HCEC 1CT (cell line): Measurements from ENCODE around the gene DNAJB7.
"Not testable (repeated sequence)": the region's sequence is repeated elsewhere in the genome, so short reads cannot be mapped to it uniquely, and the experiment has no call there.

Experiments used
- DNase-seq: peaks from one replicate; pipeline ENCODE4 v3.0.0-alpha.2; 2017

The DNAJB7 gene

DNA sequence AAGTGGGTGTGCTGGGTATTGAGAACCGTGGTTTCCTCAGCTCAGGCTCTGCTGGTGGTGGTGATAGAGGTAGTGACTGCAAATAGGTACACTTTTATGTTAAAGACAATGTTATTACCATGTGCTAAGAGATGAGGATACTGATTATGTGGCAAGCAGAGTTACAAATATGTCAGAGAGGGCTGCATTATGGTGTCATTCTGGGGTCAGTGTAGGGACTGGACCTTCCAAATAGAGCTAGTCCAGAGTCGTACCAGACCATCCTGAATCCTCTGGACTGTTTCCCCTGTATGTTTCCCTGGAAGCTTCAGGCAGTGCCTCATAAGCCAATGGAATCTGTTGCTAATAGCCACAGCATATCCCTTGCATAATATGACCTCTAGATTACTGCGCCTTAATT lies at the start of gene DNAJB7:
TSS of gene DNAJB7 (minus strand) at position 101 of the 400 bp plus-strand sequence. CDS start 119 bp downstream, outside the sequence.
- DNase-seq: no peak

- DNase-seq: no peak
These were observed 47.0 kb upstream of the DNAJB7 start for GRCh38 chr22:40908895-40909294.

GRCh38 chr22:40904101-40904500 lies 42.2 kb upstream of the DNAJB7 start:
- DNase-seq: no peak

- DNase-seq: peak; percentile 63
These were observed 37.0 kb upstream of the DNAJB7 start for GRCh38 chr22:40898850-40899357.

GRCh38 chr22:40894417-40894816 lies 32.5 kb upstream of the DNAJB7 start:
- DNase-seq: no peak

- DNase-seq: peak; percentile 61
These were observed 29.0 kb upstream of the DNAJB7 start for GRCh38 chr22:40890881-40891280.

DNA sequence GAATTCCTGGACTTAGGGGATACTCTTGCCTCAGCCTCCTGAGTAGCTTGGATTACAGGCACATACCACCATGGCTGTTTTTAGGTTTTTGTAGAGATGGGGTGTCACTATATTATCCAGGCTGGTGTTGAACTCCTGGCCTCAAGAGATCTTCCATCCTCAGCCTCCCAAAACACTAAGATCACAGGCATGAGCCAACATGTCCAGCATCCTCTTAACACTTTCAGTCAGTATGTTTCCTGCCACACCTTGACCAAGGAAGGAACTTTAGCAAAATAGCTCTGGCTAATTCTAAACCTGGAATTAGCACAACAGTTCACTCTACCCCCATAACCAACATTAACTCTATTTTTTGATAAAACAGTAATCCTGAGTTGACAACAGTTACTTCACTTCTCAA lies 27.2 kb upstream of the DNAJB7 start:
- no peak for DNase-seq

- no peak for DNase-seq
These were observed 17.0 kb upstream of the DNAJB7 start for GRCh38 chr22:40878922-40879321.

DNA sequence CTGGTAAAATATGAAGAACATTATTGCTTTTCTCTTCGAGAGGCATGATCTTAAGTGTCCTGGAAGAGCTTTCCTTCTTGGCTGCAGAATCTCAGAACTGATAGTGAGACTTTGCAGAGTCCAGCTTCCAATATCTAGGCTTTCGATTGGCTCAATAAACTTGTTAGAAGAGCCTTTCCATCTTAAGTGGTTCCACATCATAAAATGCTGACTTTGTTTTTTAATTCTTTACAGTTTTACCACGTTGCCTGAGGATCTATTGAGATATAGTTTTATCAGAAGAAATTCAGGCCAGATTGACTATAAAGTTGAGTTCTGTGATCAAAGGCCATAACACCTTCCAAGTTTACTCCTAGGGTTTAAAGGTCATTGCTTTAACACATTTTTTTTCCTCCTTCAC lies 15.6 kb upstream of the DNAJB7 start:
- no peak for DNase-seq

DNA sequence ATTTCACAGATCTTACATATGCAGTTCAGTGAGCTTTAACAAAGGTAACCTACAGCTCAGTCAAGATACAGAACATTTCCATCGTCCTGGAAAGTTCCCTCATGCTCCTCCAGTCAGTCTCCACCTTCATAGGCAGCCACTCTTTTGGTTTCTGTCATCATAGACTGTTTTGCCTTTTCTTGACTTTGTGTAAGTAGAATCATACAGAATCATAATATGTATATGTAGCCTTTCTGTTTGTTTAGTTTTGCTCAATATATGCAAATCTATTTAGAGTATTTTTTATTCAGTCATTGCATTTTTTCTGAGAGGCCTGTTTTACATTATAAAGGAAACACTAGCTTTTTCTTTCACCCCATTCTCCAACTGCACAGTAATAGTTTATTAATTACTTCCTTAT lies 15.0 kb upstream of the DNAJB7 start:
- no peak for DNase-seq

DNA sequence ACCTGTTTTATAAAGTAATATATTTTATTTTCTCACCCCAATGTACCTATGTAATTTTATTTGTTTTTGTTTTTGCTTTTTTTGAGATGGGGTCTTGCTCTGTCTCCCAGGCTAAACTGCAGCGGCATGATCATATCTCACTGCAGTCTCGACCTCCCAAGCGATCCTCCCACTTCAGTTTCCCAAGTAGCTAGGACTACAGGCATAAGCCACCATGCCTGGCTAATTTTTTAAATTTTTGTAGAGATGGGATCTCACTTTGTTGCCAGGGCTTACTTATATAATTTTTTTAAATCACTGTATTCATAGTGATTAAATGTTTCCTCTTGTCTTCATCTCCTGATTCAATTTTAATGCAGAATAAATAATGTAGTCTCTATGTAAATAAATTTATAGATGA lies 13.2 kb upstream of the DNAJB7 start:
- DNase-seq: no peak

- no peak for DNase-seq
These were observed 12.1 kb upstream of the DNAJB7 start for GRCh38 chr22:40874016-40874415.

DNA sequence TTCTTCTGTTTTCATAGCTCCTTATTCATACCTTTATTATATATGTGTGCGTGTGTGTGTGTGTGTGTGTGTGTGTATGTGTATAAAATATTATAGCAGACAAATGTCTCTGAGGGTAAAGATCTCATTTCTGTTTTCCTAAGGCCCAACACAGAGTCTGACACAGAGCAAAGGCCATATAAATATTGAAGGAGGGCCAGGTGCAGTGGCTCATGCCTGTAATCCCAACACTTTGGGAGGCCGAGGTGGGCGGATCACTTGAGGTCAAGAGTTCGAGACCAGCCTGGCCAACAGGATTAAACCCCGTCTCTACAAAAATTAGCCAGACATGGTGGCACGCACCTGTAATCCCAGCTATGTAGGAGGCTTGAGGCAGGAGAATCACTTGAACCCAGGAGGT lies 6.5 kb upstream of the DNAJB7 start:
- not testable (repeated sequence) for DNase-seq

DNA sequence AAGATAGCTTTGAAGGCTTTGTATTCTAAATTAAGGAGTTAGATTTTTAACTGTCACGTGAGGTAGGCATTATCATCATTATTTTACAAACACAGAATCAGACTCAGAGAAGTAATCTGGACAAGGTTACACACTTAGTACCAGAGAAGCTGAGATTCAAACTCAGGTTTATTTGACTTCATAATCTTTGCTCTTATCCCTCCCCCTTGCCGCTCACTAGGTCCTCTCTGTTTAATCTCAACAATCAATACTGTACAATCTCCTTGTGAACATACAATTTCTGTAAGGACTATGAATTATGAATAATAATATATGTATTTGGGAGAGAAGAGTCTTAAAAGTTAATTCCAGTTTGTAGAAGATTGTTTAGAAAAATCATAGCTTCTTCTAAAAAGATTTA lies 5.2 kb upstream of the DNAJB7 start:
- no peak for DNase-seq

DNA sequence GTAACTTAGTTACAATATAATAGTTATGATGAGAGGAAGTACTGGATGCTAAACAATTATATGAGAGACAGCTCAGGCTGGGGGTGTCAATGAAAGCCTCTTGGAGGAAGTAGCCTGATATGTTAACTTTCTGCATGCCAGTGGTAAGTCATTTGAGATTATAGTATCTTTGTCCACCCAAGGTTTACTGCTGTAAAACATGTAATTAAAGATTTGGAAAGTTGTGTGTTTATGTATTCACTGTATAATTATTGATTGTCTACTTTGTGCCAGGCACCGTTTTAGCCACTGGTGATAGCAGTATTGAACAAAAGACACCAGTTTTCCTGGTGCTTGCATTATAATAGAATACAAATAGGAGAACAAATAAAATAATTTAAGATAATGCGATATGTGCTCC lies 624 bp upstream of the DNAJB7 start:
- DNase-seq: no peak

- no peak for DNase-seq
These were observed 4.5 kb downstream of the DNAJB7 start for GRCh38 chr22:40857309-40857855.

GRCh38 chr22:40856513-40857308 lies 5.2 kb downstream of the DNAJB7 start, which contains the start of the genes ST13 and XPNPEP3:
TSS of gene ST13 (minus strand) at chr22:40856639. CDS start at chr22:40856540, 99 bp downstream.
TSS of gene XPNPEP3 (plus strand) at chr22:40857148. CDS start at chr22:40857182, 34 bp downstream.
- peak; percentile 93 for DNase-seq

- peak; percentile 19 for DNase-seq
These were observed 5.9 kb downstream of the DNAJB7 start for GRCh38 chr22:40855979-40856512.

DNA sequence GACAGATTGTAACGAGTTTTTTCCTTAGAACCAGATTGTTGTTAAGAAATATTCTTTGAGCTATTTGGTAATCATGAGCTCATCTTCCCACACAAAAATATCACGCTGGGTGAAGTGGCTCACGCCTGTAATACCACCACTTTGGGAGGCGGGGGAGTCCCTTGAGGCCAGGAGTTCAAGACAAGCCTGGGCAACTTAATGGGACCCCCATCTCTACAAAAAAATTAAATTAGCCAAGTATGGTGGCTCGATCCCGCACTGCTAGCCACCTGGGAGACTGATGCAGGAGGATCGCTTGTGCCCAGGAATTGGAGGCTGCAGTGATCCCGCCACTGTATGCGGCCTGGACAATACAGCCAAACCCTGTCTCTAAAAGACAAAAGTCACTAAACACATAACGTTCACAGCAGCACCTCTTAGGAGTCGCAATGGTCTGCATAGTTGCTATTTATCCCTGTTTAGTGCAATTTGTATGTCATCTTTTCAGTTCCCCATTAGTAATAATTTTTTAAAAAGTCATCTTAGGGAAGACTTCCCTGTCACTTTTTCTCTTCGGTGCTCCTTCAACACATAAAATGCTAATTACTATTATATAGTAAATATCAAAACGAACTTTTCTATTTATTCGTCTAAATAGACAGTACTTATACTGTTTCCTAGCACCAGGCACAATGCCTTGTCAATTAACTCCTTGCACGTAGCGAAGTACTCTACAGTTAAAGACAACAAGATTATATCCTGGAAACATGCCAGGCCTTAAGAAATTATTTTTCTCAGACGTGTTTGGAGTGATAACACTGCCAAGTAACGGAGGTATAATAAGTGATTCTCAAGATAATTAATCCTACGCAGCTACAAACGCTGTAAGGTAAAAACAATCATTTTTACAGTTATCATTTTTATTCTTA lies 6.6 kb downstream of the DNAJB7 start:
- DNase-seq: peak; percentile 16

DNA sequence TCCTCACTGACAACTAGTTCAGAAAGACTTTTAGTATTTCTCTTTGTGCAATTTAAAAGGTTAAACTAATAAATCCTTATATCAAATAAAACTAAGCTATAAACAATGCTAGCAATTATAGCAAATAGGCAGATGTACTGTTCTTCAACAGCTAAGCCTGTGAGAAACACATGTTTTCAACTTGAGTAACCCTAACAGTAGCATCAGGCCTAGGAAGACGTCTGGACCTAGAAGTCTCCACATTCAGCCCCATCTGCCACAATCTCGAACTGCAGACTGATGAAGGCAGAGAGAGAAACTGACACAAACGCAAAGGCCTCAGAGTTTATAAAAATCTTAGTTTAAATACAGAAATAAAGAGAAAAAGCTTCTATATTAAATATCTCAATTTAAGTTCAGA lies 8.0 kb downstream of the DNAJB7 start:
- peak; percentile 15 for DNase-seq

- no peak for DNase-seq
These were observed 8.6 kb downstream of the DNAJB7 start for GRCh38 chr22:40853333-40853732.

DNA sequence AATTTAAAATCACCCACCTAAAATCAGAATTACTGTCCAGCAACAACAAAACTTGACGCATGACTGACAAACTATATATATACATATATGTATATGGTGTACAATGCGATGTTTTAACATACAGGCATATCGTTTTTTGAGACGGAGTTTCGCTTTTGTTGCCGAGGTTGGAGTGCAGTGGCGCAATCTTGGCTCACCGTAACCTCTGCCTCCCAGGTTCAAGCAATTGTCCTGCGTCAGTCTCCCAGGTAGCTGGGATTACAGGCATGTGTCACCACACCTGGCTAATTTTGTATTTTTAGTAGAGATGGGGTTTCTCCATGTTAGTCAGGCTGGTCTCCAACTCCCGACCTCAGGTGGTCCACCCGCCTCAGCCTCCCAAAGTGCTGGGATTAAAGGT lies 16.1 kb downstream of the DNAJB7 start:
- DNase-seq: not testable (repeated sequence)

- DNase-seq: no peak
These were observed 17.0 kb downstream of the DNAJB7 start for GRCh38 chr22:40844951-40845350.
